PC-9 (cell line): Measurements from ENCODE around the gene NOC3L. TPM values are rescaled to one million over a fixed set of nuclear protein-coding genes. Genes with fewer than 3 reads are reported as not detected.

Source experiments
- BruUV-seq: library from RNA; stranded (reverse); fragments of 400-500 nt; replicated peaks from 2 replicates; lab custom pipeline; 2021; lab: Mats Ljungman, UMichigan
- CTCF ChIA-PET: fragments of 300-600 bp; sonication (Branson Sonifier 250); formaldehyde crosslinking; loops from one replicate; lab custom pipeline; 2022; ENCODE audit warnings: antibody characterized with exemption; lab: Charles Lee
- POLR2A ChIA-PET: fragments of 300-600 bp; sonication (Branson Sonifier 250); formaldehyde crosslinking; loops from one replicate; lab custom pipeline; 2022; ENCODE audit warnings: antibody characterized with exemption; ENCODE audit not compliant: unreplicated experiment; lab: Charles Lee
- DNase-seq, 2 experiments: peaks; one replicate each; pipeline versions ENCODE4 v3.0.0 to v3.0.0-alpha.2; 2015 to 2022; ENCODE audit warnings: mixed read lengths in 1 of 2
- H2AFZ ChIP-seq: fragments of 200-600 bp; sonication (generic); 2 replicates; pipeline ENCODE4 v1.8.1; 2017; ENCODE audit warnings: antibody characterized with exemption
- H3F3A ChIP-seq: fragments of 200-600 bp; sonication (generic); 2 replicates; pipeline ENCODE4 v1.8.1; 2017; ENCODE audit warnings: antibody characterized with exemption, mild to moderate bottlenecking, low read depth; ENCODE audit not compliant: insufficient read depth
- H3K27ac ChIP-seq: fragments of 200-600 bp; sonication (generic); 2 replicates; pipeline ENCODE4 v1.6.1; 2016; ENCODE audit warnings: mixed run types
- H3K27me3 ChIP-seq: fragments of 200-600 bp; sonication (generic); 2 replicates; pipeline ENCODE4 v1.6.1; 2016; ENCODE audit warnings: low read depth, mixed run types; ENCODE audit not compliant: insufficient read depth
- H3K36me3 ChIP-seq: fragments of 200-600 bp; sonication (generic); 2 replicates; pipeline ENCODE4 v1.6.1; 2016; ENCODE audit warnings: low read depth, mixed run types
- H3K4me1 ChIP-seq: fragments of 200-600 bp; sonication (generic); replicated peaks from 2 replicates; pipeline ENCODE4 v1.6.1; 2016; ENCODE audit warnings: mixed run types; ENCODE audit not compliant: insufficient read depth
- H3K4me2 ChIP-seq: fragments of 200-600 bp; sonication (generic); 2 replicates; pipeline ENCODE4 v1.6.1; 2017; ENCODE audit warnings: mixed run types
- H3K4me3 ChIP-seq: fragments of 200-600 bp; sonication (generic); 2 replicates; pipeline ENCODE4 v1.6.1; 2016; ENCODE audit warnings: mixed run types
- H3K79me2 ChIP-seq: fragments of 200-600 bp; sonication (generic); 2 replicates; pipeline ENCODE4 v1.6.1; 2017; ENCODE audit warnings: low read depth, mixed run types
- H3K9me2 ChIP-seq: fragments of 200-600 bp; sonication (generic); 2 replicates; pipeline ENCODE4 v1.8.1; 2017; ENCODE audit warnings: mild to moderate bottlenecking; ENCODE audit not compliant: insufficient read depth
- H3K9me3 ChIP-seq: fragments of 200-600 bp; sonication (generic); 2 replicates; pipeline ENCODE4 v1.8.1; 2016; ENCODE audit warnings: low read depth; ENCODE audit not compliant: insufficient read depth
- H4K20me1 ChIP-seq: fragments of 200-600 bp; sonication (generic); 2 replicates; pipeline ENCODE4 v1.8.1; 2017; ENCODE audit not compliant: insufficient read depth
- CTCF ChIP-seq: fragments of 200-600 bp; sonication (generic); conservative IDR thresholded peaks from 2 replicates; pipeline ENCODE4 v1.6.1; 2017; ENCODE audit warnings: mixed run types, antibody characterized with exemption, mild to moderate bottlenecking, moderate library complexity
- EZH2 ChIP-seq: fragments of 200-600 bp; sonication (generic); IDR thresholded peaks from 2 replicates; pipeline ENCODE4 v1.8.0; 2017; ENCODE audit warnings: antibody characterized with exemption, low read depth
- intact Hi-C: fragments of 100-400 bp; cut with micrococcal nuclease; formaldehyde crosslinking; loops from one replicate; pipeline ENCODE4 v1.10.0; 2022; ENCODE audit not compliant: unreplicated experiment
- total RNA-seq: library from RNA; stranded (reverse); gene quantifications from 2 replicates; pipeline ENCODE4 v1.2.3, GENCODE V29; 2021

Gene NOC3L
- total RNA-seq, 1 experiment from 2014 or later = 17.7 TPM

- no peak for DNase-seq
- H3F3A ChIP-seq = no peaks in the 10 kb centered on the region
- H3K4me2 ChIP-seq = no peak overlapping the region
- intact Hi-C loops = no loop called here
- H3K9me2 ChIP-seq = no peaks in the 10 kb centered on the region
- POLR2A ChIA-PET = interaction anchor here (0.5 to 0.6 kb wide), 2 partner anchors 13 to 17 kb away, joined by 3 to 6 read pairs; no protein-coding TSS in a partner anchor
- no peak overlapping the region for H3K27ac ChIP-seq
- H3K4me1 ChIP-seq = no peaks in the 10 kb centered on the region
- no peaks in the 10 kb centered on the region for H4K20me1 ChIP-seq
- H3K36me3 ChIP-seq = peaks cover 13% of the 10 kb centered on the region; the same call in 1 of the 2 replicates
- no peak overlapping the region for H3K4me3 ChIP-seq
- H3K9me3 ChIP-seq = no peaks in the 10 kb centered on the region
- no peaks in the 10 kb centered on the region for H3K79me2 ChIP-seq
- no peak overlapping the region for H2AFZ ChIP-seq
- CTCF ChIA-PET = interaction anchor here (0.6 to 0.8 kb wide), 2 partner anchors 12 to 111 kb away, joined by 3 to 8 read pairs; no protein-coding TSS in a partner anchor
- H3K27me3 ChIP-seq = no peaks in the 10 kb centered on the region
- no peak for TF ChIP-seq CTCF
- no peak for TF ChIP-seq EZH2
- BruUV-seq = no TSS peak
Observed at GRCh38 chr10:94333051-94333450, 29.7 kb downstream of the NOC3L start.

DNA sequence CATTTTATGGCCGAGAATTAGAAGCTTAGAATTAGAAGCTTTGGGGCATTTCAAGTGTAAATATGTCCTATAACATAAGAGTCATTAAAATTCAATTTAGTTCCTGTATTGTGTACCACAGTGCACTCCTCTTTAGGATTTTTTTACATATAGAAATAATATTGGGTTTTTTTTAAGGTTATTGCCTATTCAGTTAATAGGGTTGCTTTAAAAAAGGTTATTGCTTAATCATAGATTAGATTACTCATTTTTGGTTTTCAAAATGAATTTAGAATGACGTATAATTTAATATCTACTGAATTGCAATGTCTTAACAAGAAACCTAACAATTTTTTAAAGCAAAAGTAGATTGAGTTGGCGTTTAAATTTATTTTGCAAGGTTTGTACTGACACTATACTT, 34.1 kb downstream of the NOC3L start:
- Histone ChIP-seq H3K27ac (no peak overlapping the region), H2AFZ (no peak overlapping the region), H3K36me3 (no peaks in the 10 kb centered on the region), H3K79me2 (no peaks in the 10 kb centered on the region), H3K27me3 (no peaks in the 10 kb centered on the region), H4K20me1 (no peaks in the 10 kb centered on the region), H3K9me3 (no peaks in the 10 kb centered on the region), H3K9me2 (no peaks in the 10 kb centered on the region), H3K4me1 (no peaks in the 10 kb centered on the region), H3K4me3 (no peak overlapping the region), H3F3A (no peaks in the 10 kb centered on the region), H3K4me2 (no peak overlapping the region)
- ChIA-PET POLR2A (no interaction called here), CTCF (no interaction called here)
- no peak for TF ChIP-seq CTCF
- no peak for TF ChIP-seq EZH2
- no TSS peak for BruUV-seq
- intact Hi-C loops = no loop called here
- DNase-seq = no peak

DNA sequence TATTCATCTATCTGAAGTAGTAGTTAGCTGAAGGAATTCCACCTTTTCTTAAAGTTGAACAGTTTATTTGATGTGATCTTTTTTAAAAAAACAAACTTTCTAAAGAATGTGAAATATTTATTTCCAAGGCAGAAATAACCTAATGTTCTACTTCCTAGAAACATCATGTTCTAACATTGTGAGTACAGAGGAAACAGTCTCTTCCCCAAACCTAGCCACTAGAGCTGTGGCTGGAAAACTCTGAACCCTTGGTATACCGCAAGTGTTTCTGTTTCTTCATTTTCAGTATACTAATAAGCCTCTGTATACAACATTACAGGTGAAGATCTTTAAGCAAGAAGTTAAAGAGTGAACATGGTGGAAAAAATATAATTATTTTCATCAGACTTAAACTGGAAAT, 35.1 kb downstream of the NOC3L start:
- Histone ChIP-seq H2AFZ (no peak overlapping the region), H3K9me2 (no peaks in the 10 kb centered on the region), H3K4me3 (no peak overlapping the region), H3K4me2 (no peak overlapping the region), H3K9me3 (no peaks in the 10 kb centered on the region), H3K4me1 (no peaks in the 10 kb centered on the region), H3K79me2 (no peaks in the 10 kb centered on the region), H3K27me3 (no peaks in the 10 kb centered on the region), H3K36me3 (no peaks in the 10 kb centered on the region), H3F3A (no peaks in the 10 kb centered on the region), H4K20me1 (no peaks in the 10 kb centered on the region), H3K27ac (no peak overlapping the region)
- ChIA-PET POLR2A (no interaction called here), CTCF (no interaction called here)
- no peak for DNase-seq
- intact Hi-C loops = no loop called here
- BruUV-seq = no TSS peak
- TF ChIP-seq CTCF = no peak
- no peak for TF ChIP-seq EZH2
